Mononuclear cell (primary cell): ENCODE results near the gene CBLN3. TPM values are rescaled to one million over a fixed set of nuclear protein-coding genes. Genes with fewer than 3 reads are reported as not detected.
"Not testable (repeated sequence)": the region's sequence is repeated elsewhere in the genome, so short reads cannot be mapped to it uniquely, and the experiment has no call there.

Source experiments
- H3K27me3 ChIP-seq: 2 replicates; pipeline ENCODE4 v1.6.0; 2011; ENCODE audit warnings: low read length, control low read depth; ENCODE audit not compliant: insufficient read depth
- H3K4me1 ChIP-seq: 2 replicates; pipeline ENCODE4 v1.5.1; 2011; ENCODE audit warnings: mild to moderate bottlenecking, low read length, control low read depth; ENCODE audit not compliant: insufficient read depth
- H3K4me3 ChIP-seq: 2 replicates; pipeline ENCODE4 v1.5.1; 2011; ENCODE audit warnings: mild to moderate bottlenecking, low read length, moderate library complexity
- H3K9me3 ChIP-seq: 2 replicates; pipeline ENCODE4 v1.5.1; 2011; ENCODE audit warnings: low read depth, mild to moderate bottlenecking, control low read depth, low read length
- total RNA-seq: library from RNA; depleted of rRNA; stranded (reverse); fragments of >200 nt; gene quantifications from one replicate; pipeline ENCODE4 v1.2.3, GENCODE V29; 2012

Gene CBLN3
- total RNA-seq, 1 donor, result 0.84 TPM

- Histone ChIP-seq H3K4me1 (peaks cover 5% of the 10 kb centered on the region), H3K4me3 (no peak overlapping the region), H3K27me3 (peaks cover 2% of the 10 kb centered on the region), H3K9me3 (no peaks in the 10 kb centered on the region)
Measured at GRCh38 chr14:24389226-24389848, 40.1 kb downstream of the CBLN3 start.

- peaks cover 2% of the 10 kb centered on the region for H3K27me3 ChIP-seq
- no peak overlapping the region for H3K4me3 ChIP-seq
- H3K4me1 ChIP-seq, result peaks cover 5% of the 10 kb centered on the region
- no peaks in the 10 kb centered on the region for H3K9me3 ChIP-seq
Measured at GRCh38 chr14:24388474-24389179, 40.8 kb downstream of the CBLN3 start.

- H3K4me3 ChIP-seq, H3K4me1 ChIP-seq, H3K27me3 ChIP-seq, H3K9me3 ChIP-seq: not testable (repeated sequence)
Measured at GRCh38 chr14:24387579-24387978, 41.9 kb downstream of the CBLN3 start.

- Histone ChIP-seq H3K27me3 (peaks cover 2% of the 10 kb centered on the region), H3K9me3 (no peaks in the 10 kb centered on the region), H3K4me1 (peaks cover 5% of the 10 kb centered on the region), H3K4me3 (no peak overlapping the region)
Measured at GRCh38 chr14:24387009-24387345, 42.5 kb downstream of the CBLN3 start.

- no peaks in the 10 kb centered on the region for H3K4me1 ChIP-seq
- H3K27me3 ChIP-seq, result peaks cover 2% of the 10 kb centered on the region
- no peaks in the 10 kb centered on the region for H3K9me3 ChIP-seq
- no peak overlapping the region for H3K4me3 ChIP-seq
Measured at GRCh38 chr14:24385524-24385923, 43.9 kb downstream of the CBLN3 start.

- no peaks in the 10 kb centered on the region for H3K9me3 ChIP-seq
- H3K4me3 ChIP-seq, result no peak overlapping the region
- peaks cover 2% of the 10 kb centered on the region for H3K27me3 ChIP-seq
- H3K4me1 ChIP-seq, result no peaks in the 10 kb centered on the region
Measured at GRCh38 chr14:24384169-24384568, 45.3 kb downstream of the CBLN3 start.

- H3K9me3 ChIP-seq, result no peaks in the 10 kb centered on the region
- H3K4me1 ChIP-seq, result no peaks in the 10 kb centered on the region
- no peak overlapping the region for H3K4me3 ChIP-seq
- H3K27me3 ChIP-seq, result peaks cover 2% of the 10 kb centered on the region
Measured at GRCh38 chr14:24382064-24382371, 47.5 kb downstream of the CBLN3 start.

- H3K27me3 ChIP-seq, result peaks cover 2% of the 10 kb centered on the region
- no peak overlapping the region for H3K4me3 ChIP-seq
- H3K9me3 ChIP-seq, result no peaks in the 10 kb centered on the region
- H3K4me1 ChIP-seq, result no peaks in the 10 kb centered on the region
Measured at GRCh38 chr14:24381363-24382063, 48.0 kb downstream of the CBLN3 start.

GRCh38 chr14:24379907-24380730 is 49.3 kb downstream of the CBLN3 start:
- Histone ChIP-seq H3K4me3 (no peak overlapping the region), H3K9me3 (no peaks in the 10 kb centered on the region), H3K27me3 (no peaks in the 10 kb centered on the region), H3K4me1 (no peaks in the 10 kb centered on the region)

- Histone ChIP-seq H3K27me3 (no peaks in the 10 kb centered on the region), H3K4me3 (no peak overlapping the region), H3K9me3 (no peaks in the 10 kb centered on the region), H3K4me1 (no peaks in the 10 kb centered on the region)
Measured at GRCh38 chr14:24378981-24379906, 50.2 kb downstream of the CBLN3 start.

GRCh38 chr14:24378327-24378726 is 51.1 kb downstream of the CBLN3 start:
- Histone ChIP-seq H3K4me3 (no peak overlapping the region), H3K4me1 (no peaks in the 10 kb centered on the region), H3K27me3 (no peaks in the 10 kb centered on the region), H3K9me3 (no peaks in the 10 kb centered on the region)

- no peaks in the 10 kb centered on the region for H3K27me3 ChIP-seq
- H3K4me3 ChIP-seq, result no peak overlapping the region
- no peaks in the 10 kb centered on the region for H3K4me1 ChIP-seq
- no peaks in the 10 kb centered on the region for H3K9me3 ChIP-seq
Measured at GRCh38 chr14:24377657-24378056, 51.8 kb downstream of the CBLN3 start.

GRCh38 chr14:24377126-24377525 is 52.3 kb downstream of the CBLN3 start:
- Histone ChIP-seq H3K9me3 (no peaks in the 10 kb centered on the region), H3K27me3 (no peaks in the 10 kb centered on the region), H3K4me1 (no peaks in the 10 kb centered on the region), H3K4me3 (no peak overlapping the region)
